Measurements from ENCODE around the gene CENPE. TPM values are rescaled to one million over a fixed set of nuclear protein-coding genes. Genes with fewer than 3 reads are reported as not detected.

Gene CENPE
- total and polyA plus RNA-seq, 2 of the 8 experiments (the other 6 are each of a cell fraction or from before 2014, with no cell fraction given), result 2.1 to 49.0 TPM

DNA sequence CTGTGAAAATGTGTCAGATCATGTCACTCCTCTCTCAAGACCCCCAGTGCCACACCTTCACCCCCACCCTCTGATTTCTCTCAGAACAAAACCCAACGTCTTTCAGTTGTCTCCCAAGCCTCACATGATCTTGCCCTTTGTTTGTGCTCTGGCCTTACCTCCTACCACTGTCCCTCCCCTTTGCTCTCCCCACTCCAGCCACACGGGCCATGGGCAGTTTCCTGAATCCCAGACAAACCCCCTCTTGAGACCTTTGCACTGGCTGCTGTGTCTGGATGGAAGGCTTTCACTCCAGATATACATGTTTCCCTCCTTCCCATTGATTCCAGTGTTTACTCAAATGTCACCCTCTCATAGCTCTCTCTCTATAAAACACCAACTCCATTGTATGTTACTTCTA is 3.6 kb upstream of the CENPE start:
- H2BK5ac ChIP-seq (ENCODE audit: low read depth, low read length), result no peak overlapping the region
- H3K27ac ChIP-seq (ENCODE audit: low read depth, low read length), result no peak overlapping the region
- H4K8ac ChIP-seq (ENCODE audit: extremely low read depth, insufficient read depth, low read length), result no peak overlapping the region
- H3K23me2 ChIP-seq (ENCODE audit: low read depth, low read length), result peaks cover 7% of the 10 kb centered on the region; the same call in 1 of the 2 replicates
- H2BK20ac ChIP-seq (ENCODE audit: low read length), result no peak overlapping the region
- POLR2A ChIA-PET (ENCODE audit: partially characterized antibody), result no interaction called here
- no peak overlapping the region for H2BK120ac ChIP-seq (replicated peaks; ENCODE audit: low read depth, low read length)
- no peak overlapping the region for H4K5ac ChIP-seq (ENCODE audit: insufficient read length, low read depth, low read length)
- no peaks in the 10 kb centered on the region for H3K9me3 ChIP-seq (ENCODE audit: insufficient read depth in 2 of 2, low read depth in 1 of 2, low read length in 1 of 2)
- H3K23ac ChIP-seq (ENCODE audit: insufficient read length), result no peak overlapping the region
- H3K27me3 ChIP-seq (replicated peaks in 1 of 4; ENCODE audit: control insufficient read depth in 3 of 4, extremely low read depth in 1 of 4, insufficient read depth in 3 of 4, low read length in 3 of 4), result no peaks in the 10 kb centered on the region
- H3K4me3 ChIP-seq (ENCODE audit: extremely low read depth in 1 of 4, insufficient read depth in 2 of 4, low read depth in 3 of 4, low read length in 4 of 4), result no peak overlapping the region
- H3K79me1 ChIP-seq (ENCODE audit: low read depth, low read length), result no peaks in the 10 kb centered on the region
- H3K4me1 ChIP-seq (replicated peaks in 1 of 4; ENCODE audit: control insufficient read depth in 3 of 4, insufficient read depth in 4 of 4, low read length in 3 of 4), result peaks cover 0 to 1% (median 0%) of the 10 kb centered on the region in 4 experiments; a peak in 1 of 7 replicates
- no peak overlapping the region for H3K18ac ChIP-seq (ENCODE audit: extremely low read depth, low read length)
- no peak overlapping the region for H2AFZ ChIP-seq (ENCODE audit: low read length)
- DNase-seq (ENCODE audit: low read depth in 1 of 2, low spot score in 2 of 2) (no peak), FAIRE-seq (no peak)
- H3K36me3 ChIP-seq (ENCODE audit: control insufficient read depth in 2 of 4, insufficient read depth in 4 of 4, low read length in 3 of 4), result no peaks in the 10 kb centered on the region
- no peak overlapping the region for H3K4me2 ChIP-seq (ENCODE audit: insufficient read depth in 1 of 2, low read depth in 2 of 2, low read length in 2 of 2)
- H2BK12ac ChIP-seq (ENCODE audit: low read depth, low read length), result no peak overlapping the region
- H4K91ac ChIP-seq (replicated peaks; ENCODE audit: insufficient read length, low read length), result no peak overlapping the region
- H3K4ac ChIP-seq (replicated peaks; ENCODE audit: insufficient read length, low read depth, low read length), result no peak overlapping the region
- no peaks in the 10 kb centered on the region for H4K20me1 ChIP-seq (replicated peaks in 1 of 2; ENCODE audit: control insufficient read depth in 1 of 2, insufficient read depth in 2 of 2, low read length in 2 of 2)
- H3K14ac ChIP-seq (ENCODE audit: insufficient read length), result no peak overlapping the region
- H3K79me2 ChIP-seq (ENCODE audit: control insufficient read depth in 1 of 2, insufficient read depth in 2 of 2, low read length in 2 of 2), result peaks cover 0 to 9% of the 10 kb centered on the region in 2 experiments; a peak in 2 of 4 replicates
- H2BK15ac ChIP-seq (ENCODE audit: low read length), result no peak overlapping the region
- CTCF ChIA-PET (ENCODE audit: partially characterized antibody), result interaction anchor here (0.6 to 1.0 kb wide), 2 partner anchors 350 to 584 kb away, joined by 3 read pairs; no protein-coding TSS in a partner anchor
- no peak overlapping the region for H3K56ac ChIP-seq (replicated peaks; ENCODE audit: insufficient read length, low read depth, low read length)
- no peak overlapping the region for H3K9ac ChIP-seq (replicated peaks in 1 of 4; ENCODE audit: extremely low read depth in 1 of 4, low read depth in 3 of 4, low read length in 3 of 4)
- H2AK5ac ChIP-seq (ENCODE audit: low read depth, low read length), result no peak overlapping the region
- 71% methylated on average over 2 of the region's 2 CpGs; no CpG with 5 or more reads in 1 of the 2 experiments for WGBS, 2 experiments (ENCODE audit: extremely low coverage in 1 of 2, insufficient coverage in 1 of 2, insufficient read length in 1 of 2, insufficient replicate concordance in 2 of 2, low coverage in 1 of 2, low lambda C conversion rate in 2 of 2, missing lambda C conversion rate in 1 of 2)
- TF ChIP-seq SIX5 (IDR thresholded peaks at IDR 0.05; ENCODE audit: low read depth, low read length) (no peak), EGR1 (IDR thresholded peaks at IDR 0.05; ENCODE audit: borderline replicate concordance, low read depth, low read length) (no peak), FOSL1 (IDR thresholded peaks at IDR 0.05; ENCODE audit: insufficient read depth, low read depth, low read length) (no peak), JUND (IDR thresholded peaks at IDR 0.05; ENCODE audit: low read length) (no peak), CBX5 (IDR thresholded peaks at IDR 0.05; ENCODE audit: low read depth, low read length) (no peak), POLR2A (IDR thresholded peaks at IDR 0.05; ENCODE audit: control extremely low read depth in 1 of 2, low read depth in 2 of 2, low read length in 2 of 2) (no peak), TAF1 (IDR thresholded peaks at IDR 0.05; ENCODE audit: low read depth, low read length) (no peak), EZH2 (IDR thresholded peaks at IDR 0.05; ENCODE audit: low read depth, low read length, severe bottlenecking) (no peak), SRF (IDR thresholded peaks at IDR 0.05; ENCODE audit: low read depth, low read length) (no peak), RNF2 (IDR thresholded peaks at IDR 0.05; ENCODE audit: borderline replicate concordance, low read depth, low read length, missing control alignments, poor library complexity, severe bottlenecking) (no peak), NANOG (IDR thresholded peaks at IDR 0.05; ENCODE audit: insufficient read depth, low read depth, low read length, poor library complexity, severe bottlenecking) (no peak), EP300 (IDR thresholded peaks at IDR 0.05; ENCODE audit: borderline replicate concordance in 1 of 2, low read depth in 2 of 2, low read length in 2 of 2) (no peak), ASH2L (IDR thresholded peaks at IDR 0.05; ENCODE audit: low read length) (no peak)
- TF ChIP-seq, protein P1, sequence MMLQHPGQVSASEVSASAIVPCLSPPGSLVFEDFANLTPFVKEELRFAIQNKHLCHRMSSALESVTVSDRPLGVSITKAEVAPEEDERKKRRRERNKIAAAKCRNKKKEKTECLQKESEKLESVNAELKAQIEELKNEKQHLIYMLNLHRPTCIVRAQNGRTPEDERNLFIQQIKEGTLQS (IDR thresholded peaks at IDR 0.05; ENCODE audit: insufficient read depth, low read depth, low read length), result no peak

Measured in H1 (cell line).